ENCODE measurements around the gene ZNF438.

The ZNF438 gene

DNA sequence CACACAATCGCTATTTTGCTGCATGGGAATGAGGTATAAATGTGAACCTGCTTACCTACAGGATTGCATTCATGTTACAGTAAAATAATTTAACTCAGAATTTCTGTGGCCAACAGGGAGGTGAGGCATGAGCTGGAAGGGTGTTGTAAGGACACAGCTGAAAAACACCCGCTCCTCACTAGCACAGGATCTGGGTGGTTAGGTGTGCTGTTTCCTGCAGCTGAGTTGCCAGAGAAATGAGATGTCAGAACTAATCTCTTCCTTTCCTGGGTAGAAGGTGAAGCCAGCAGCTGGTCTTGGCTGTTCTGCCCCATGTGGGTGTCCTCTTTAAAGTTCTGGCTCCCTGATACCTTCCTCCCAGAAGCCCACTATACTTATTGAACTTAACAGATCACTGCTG is 39.0 kb upstream of the ZNF438 start:
- no peak for DNase-seq (ENCODE audit: extremely low spot score)
- ChIA-PET POLR2A (interaction anchor here (1.2 kb wide), 1 partner anchor 38 kb away, joined by 3 read pairs; no protein-coding TSS in a partner anchor), CTCF (no interaction called here)
- no peak for TF ChIP-seq HDGF (IDR thresholded peaks at IDR 0.05; ENCODE audit: borderline replicate concordance)
- TF ChIP-seq FOXA1 (IDR thresholded peaks at IDR 0.05): no peak
- no peak for TF ChIP-seq FOXM1 (IDR thresholded peaks at IDR 0.05; ENCODE audit: borderline replicate concordance)
- no peak for TF ChIP-seq FOXK2 (IDR thresholded peaks at IDR 0.05)
- no peak for TF ChIP-seq ELF4 (IDR thresholded peaks at IDR 0.05)
- TF ChIP-seq BHLHE40 (IDR thresholded peaks at IDR 0.05; ENCODE audit: borderline replicate concordance): no peak
- TF ChIP-seq LEF1 (IDR thresholded peaks at IDR 0.05; ENCODE audit: borderline replicate concordance): no peak
- TF ChIP-seq SUZ12 (IDR thresholded peaks at IDR 0.05): no peak
- no peak for TF ChIP-seq SP1 (IDR thresholded peaks at IDR 0.05)
- TF ChIP-seq TARDBP (IDR thresholded peaks at IDR 0.05): no peak
- TF ChIP-seq, protein P1, sequence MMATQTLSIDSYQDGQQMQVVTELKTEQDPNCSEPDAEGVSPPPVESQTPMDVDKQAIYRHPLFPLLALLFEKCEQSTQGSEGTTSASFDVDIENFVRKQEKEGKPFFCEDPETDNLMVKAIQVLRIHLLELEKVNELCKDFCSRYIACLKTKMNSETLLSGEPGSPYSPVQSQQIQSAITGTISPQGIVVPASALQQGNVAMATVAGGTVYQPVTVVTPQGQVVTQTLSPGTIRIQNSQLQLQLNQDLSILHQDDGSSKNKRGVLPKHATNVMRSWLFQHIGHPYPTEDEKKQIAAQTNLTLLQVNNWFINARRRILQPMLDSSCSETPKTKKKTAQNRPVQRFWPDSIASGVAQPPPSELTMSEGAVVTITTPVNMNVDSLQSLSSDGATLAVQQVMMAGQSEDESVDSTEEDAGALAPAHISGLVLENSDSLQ (IDR thresholded peaks at IDR 0.05): no peak
- no peak for TF ChIP-seq NFRKB (IDR thresholded peaks at IDR 0.05)
- no peak for TF ChIP-seq L3MBTL2 (conservative IDR thresholded peaks at IDR 0.05)
- TF ChIP-seq ZNF384 (IDR thresholded peaks at IDR 0.05): no peak
- TF ChIP-seq CTBP1 (IDR thresholded peaks at IDR 0.05; ENCODE audit: borderline replicate concordance): no peak
- no peak for TF ChIP-seq ARNT (IDR thresholded peaks at IDR 0.05)

GRCh38 chr10:31070025-31070424 is 38.4 kb upstream of the ZNF438 start:
- TF ChIP-seq FOXM1 (IDR thresholded peaks at IDR 0.05; ENCODE audit: borderline replicate concordance): no peak
- no peak for TF ChIP-seq ARNT (IDR thresholded peaks at IDR 0.05)
- ChIA-PET POLR2A (interaction anchor here (1.2 kb wide), 1 partner anchor 38 kb away, joined by 3 read pairs; no protein-coding TSS in a partner anchor), CTCF (no interaction called here)
- no peak for DNase-seq (ENCODE audit: extremely low spot score)

DNA sequence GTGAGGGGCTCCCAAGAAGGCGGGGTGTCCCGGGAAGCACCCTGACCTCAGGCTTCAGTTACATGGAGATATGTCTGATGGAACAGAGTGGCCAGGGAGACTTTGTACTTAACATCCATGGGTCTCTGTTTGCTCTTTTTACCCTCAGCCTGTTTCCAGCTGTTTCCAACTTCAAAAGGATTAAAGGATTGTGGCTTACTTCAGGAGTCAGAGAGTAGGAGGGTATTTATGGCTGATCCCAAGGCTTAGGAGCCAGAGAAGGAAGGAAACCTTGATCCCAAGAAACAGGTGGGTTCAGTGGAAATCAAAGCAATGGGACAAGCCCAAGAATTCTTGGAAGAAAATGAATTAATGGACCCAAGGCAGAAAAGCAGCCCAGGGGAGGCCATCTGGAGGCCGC is 37.7 kb upstream of the ZNF438 start:
- ChIA-PET POLR2A (no interaction called here), CTCF (no interaction called here)

GRCh38 chr10:31064348-31064747 is 32.7 kb upstream of the ZNF438 start:
- CTCF ChIA-PET: interaction anchor here (0.6 kb wide), 1 partner anchor 157 kb away, joined by 4 read pairs; no protein-coding TSS in a partner anchor
- POLR2A ChIA-PET: no interaction called here
- no peak for TF ChIP-seq SUZ12 (IDR thresholded peaks at IDR 0.05)
- TF ChIP-seq, protein P1 (IDR thresholded peaks at IDR 0.05): no peak
- no peak for TF ChIP-seq NFRKB (IDR thresholded peaks at IDR 0.05)
- no peak for TF ChIP-seq SP1 (IDR thresholded peaks at IDR 0.05)
- TF ChIP-seq BHLHE40 (IDR thresholded peaks at IDR 0.05; ENCODE audit: borderline replicate concordance): no peak
- TF ChIP-seq LEF1 (IDR thresholded peaks at IDR 0.05; ENCODE audit: borderline replicate concordance): no peak
- no peak for TF ChIP-seq HDGF (IDR thresholded peaks at IDR 0.05; ENCODE audit: borderline replicate concordance)
- no peak for DNase-seq (ENCODE audit: extremely low spot score)

More for the DNA sequence above, 37.7 kb upstream of the ZNF438 start:
- DNase-seq (ENCODE audit: extremely low spot score): no peak
- no peak for TF ChIP-seq ZNF384 (IDR thresholded peaks at IDR 0.05)

DNA sequence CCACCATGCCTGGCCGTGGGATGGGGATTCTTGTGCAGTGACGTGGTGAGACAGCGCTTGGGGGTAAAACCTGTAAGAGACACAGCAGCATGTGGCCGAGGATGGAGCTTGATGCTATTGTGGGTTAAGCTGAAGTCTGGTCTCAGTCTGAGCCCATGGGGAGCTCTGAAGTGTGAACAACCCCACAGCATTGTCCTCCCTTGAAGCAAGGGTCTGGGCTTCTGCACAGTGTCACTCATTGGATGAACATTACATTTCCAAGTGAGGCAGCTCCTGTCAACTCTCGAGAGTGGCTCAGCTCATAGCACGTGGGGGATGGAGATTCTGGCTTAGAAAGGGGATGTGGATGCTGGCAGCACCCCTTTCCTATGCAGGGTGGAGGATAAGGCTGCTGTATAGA is 32.2 kb upstream of the ZNF438 start:
- no peak for TF ChIP-seq ELF4 (IDR thresholded peaks at IDR 0.05)
- no peak for TF ChIP-seq TARDBP (IDR thresholded peaks at IDR 0.05)
- TF ChIP-seq CTBP1 (IDR thresholded peaks at IDR 0.05; ENCODE audit: borderline replicate concordance): no peak
- TF ChIP-seq HDGF (IDR thresholded peaks at IDR 0.05; ENCODE audit: borderline replicate concordance): no peak
- no peak for TF ChIP-seq FOXK2 (IDR thresholded peaks at IDR 0.05)
- TF ChIP-seq FOXA1 (IDR thresholded peaks at IDR 0.05): no peak
- TF ChIP-seq, protein P1 (IDR thresholded peaks at IDR 0.05): no peak
- TF ChIP-seq LEF1 (IDR thresholded peaks at IDR 0.05; ENCODE audit: borderline replicate concordance): no peak
- no peak for TF ChIP-seq SP1 (IDR thresholded peaks at IDR 0.05)
- TF ChIP-seq ZNF384 (IDR thresholded peaks at IDR 0.05): no peak
- no peak for TF ChIP-seq L3MBTL2 (conservative IDR thresholded peaks at IDR 0.05)
- TF ChIP-seq FOXM1 (IDR thresholded peaks at IDR 0.05; ENCODE audit: borderline replicate concordance): no peak
- no peak for TF ChIP-seq ARNT (IDR thresholded peaks at IDR 0.05)
- no peak for TF ChIP-seq NFRKB (IDR thresholded peaks at IDR 0.05)
- DNase-seq (ENCODE audit: extremely low spot score): no peak
- CTCF ChIA-PET: no interaction called here
- POLR2A ChIA-PET: no interaction called here

GRCh38 chr10:31062856-31063255 is 31.2 kb upstream of the ZNF438 start:
- no peak for DNase-seq (ENCODE audit: extremely low spot score)
- ChIA-PET CTCF (no interaction called here), POLR2A (no interaction called here)
- no peak for TF ChIP-seq BHLHE40 (IDR thresholded peaks at IDR 0.05; ENCODE audit: borderline replicate concordance)
- TF ChIP-seq ELF4 (IDR thresholded peaks at IDR 0.05): no peak
- TF ChIP-seq SUZ12 (IDR thresholded peaks at IDR 0.05): no peak
- no peak for TF ChIP-seq L3MBTL2 (conservative IDR thresholded peaks at IDR 0.05)

- TF ChIP-seq, protein P1 (IDR thresholded peaks at IDR 0.05): no peak
- TF ChIP-seq ARNT (IDR thresholded peaks at IDR 0.05) (no peak), L3MBTL2 (conservative IDR thresholded peaks at IDR 0.05) (no peak), SUZ12 (IDR thresholded peaks at IDR 0.05) (no peak), FOXK2 (IDR thresholded peaks at IDR 0.05) (no peak), FOXM1 (IDR thresholded peaks at IDR 0.05; ENCODE audit: borderline replicate concordance) (no peak), BHLHE40 (IDR thresholded peaks at IDR 0.05; ENCODE audit: borderline replicate concordance) (no peak), CTBP1 (IDR thresholded peaks at IDR 0.05; ENCODE audit: borderline replicate concordance) (no peak), NFRKB (IDR thresholded peaks at IDR 0.05) (no peak), ZNF384 (IDR thresholded peaks at IDR 0.05) (no peak), HDGF (IDR thresholded peaks at IDR 0.05; ENCODE audit: borderline replicate concordance) (no peak), FOXA1 (IDR thresholded peaks at IDR 0.05) (no peak), SP1 (IDR thresholded peaks at IDR 0.05) (no peak)
- DNase-seq (ENCODE audit: extremely low spot score): no peak
- POLR2A ChIA-PET: no interaction called here
- CTCF ChIA-PET: no interaction called here
These were observed 30.3 kb upstream of the ZNF438 start for GRCh38 chr10:31061941-31062340.
